KG1 (cell line): ENCODE measurements around the gene SPI1.
"Not testable (repeated sequence)": the region's sequence is repeated elsewhere in the genome, so short reads cannot be mapped to it uniquely, and the experiment has no call there.

Experiments used
- DNase-seq: peaks from one replicate; lab custom pipeline; 2025; lab: John Stamatoyannopoulos, UW

SPI1 gene

DNA sequence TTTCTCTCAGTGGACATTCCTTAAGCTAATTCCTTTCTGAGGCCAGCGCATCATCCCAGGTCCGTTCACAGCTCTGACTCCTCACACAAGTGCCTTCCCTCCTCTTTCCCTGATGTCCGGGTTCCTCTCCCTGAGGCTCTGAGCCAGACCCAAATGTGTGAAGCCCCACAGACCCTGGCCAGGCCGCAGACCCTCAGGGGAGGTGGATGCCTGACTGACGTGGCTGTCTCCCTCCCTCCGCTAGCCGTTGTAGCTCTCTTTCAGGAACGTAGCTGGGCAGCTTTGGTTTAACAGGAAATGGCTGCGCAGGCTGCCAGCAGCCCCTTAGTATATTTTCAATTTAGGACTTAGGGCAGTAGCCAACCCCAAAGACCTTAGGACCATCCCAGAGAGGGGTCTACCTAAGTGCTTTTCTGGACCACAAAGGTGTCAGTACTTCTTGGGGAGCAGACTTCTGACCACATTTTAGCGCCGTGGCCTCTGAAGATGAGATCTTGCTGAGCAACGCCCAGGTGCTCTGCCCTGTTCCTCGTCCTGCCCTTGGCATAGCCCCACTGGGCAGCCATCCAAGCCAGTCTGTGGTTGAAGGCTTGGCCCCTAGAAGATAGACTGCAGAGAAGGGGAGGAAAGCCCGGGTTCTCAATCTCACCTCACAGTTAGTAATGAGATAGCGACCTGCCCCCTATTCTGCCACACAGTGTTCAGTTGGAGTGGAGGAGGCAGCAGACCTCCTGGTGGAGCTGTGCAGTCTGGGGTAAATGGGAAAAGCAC is 52.9 kb downstream of the SPI1 start:
- no peak for DNase-seq

DNA sequence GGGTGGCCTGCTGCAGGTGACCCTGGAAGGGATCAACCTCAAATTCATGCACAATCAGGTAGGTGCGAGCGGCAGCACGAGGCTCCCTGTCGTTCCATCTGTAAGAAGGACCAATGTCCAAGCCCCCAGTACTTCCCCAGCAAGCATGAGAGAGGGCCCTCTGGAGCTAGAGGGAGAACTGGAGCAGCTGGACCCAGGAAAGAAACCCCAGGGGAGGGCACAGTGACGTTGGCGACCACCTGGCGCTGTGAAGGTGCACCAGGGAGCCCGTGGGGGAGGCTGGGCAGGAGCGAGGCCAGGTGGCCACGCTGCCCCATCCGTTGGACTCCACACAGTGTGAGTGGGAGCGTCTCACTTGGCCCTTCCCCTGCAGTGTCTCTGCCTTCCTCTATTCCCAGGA is 53.8 kb downstream of the SPI1 start:
- DNase-seq = no peak

DNA sequence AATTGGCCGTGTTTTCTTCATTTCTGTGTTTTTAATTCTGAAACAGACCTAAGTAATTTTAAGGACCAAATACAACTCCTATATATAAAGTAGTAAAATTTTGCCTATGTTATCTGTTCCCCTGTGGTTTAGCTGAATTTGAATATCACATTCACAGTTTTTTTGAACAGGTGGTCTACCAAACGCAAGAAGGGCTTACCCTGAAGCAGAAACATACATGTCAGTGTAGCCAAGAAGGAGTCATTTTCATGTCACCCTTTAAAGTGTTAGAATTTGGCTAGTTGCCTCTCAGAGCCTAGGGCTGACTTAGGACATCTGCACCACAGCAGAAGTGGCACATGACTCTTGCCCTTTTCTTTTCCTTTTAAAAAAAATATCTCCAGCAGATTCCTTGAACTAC is 60.2 kb downstream of the SPI1 start:
- DNase-seq = no peak

DNA sequence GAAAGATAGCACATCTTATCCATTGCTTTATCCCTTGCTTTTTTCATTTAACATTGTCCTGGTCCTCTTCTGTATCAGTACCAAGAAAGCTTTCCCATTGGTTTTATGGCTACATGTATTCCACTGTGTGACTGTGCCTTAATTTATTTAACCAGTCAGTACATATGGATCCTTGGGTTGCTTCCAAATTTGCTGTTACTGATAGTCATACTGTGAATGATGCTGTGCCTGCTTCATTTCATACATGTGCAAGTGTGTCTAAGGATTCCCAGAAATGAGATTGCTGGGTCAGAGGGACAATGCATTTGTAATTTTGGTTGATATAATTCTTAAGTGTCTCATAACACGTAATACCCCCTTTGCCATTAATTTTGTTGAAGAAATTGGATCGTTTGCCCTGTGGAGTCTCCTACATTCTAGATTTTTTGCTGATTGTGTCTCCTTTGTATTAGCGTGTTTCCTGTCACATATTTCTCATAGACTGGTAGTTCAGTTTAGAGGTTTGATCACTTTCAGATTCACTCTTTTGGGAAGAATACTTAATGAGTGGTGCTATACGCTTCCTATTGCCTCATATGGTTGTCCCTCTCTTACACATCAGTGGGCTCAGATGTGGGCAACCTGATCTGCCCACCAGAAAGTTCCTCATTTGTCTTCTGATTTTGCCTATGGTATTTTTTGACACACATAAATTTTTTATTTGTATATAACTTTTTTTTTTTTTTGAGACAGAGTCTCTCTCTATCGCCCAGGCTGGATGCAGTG is 61.1 kb downstream of the SPI1 start:
- no peak for DNase-seq

DNA sequence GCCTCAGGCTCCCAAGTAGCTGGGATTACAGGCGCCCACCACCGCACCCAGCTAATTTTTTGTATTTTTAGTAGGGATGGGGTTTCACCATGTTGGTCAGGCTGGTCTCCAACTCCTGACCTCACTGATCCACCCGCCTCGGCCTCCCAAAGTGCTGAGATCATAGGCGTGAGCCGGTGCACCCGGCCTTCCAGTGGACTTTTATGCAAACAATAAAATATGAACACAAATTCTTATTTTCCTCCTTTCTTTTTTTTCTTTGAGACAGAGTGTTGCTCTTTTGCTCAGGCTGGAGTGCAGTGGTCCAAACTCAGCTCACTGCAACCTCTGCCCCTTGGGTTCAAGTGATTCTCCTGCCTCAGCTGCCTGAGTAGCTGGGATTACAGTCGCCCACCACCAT is 61.8 kb downstream of the SPI1 start:
- DNase-seq = not testable (repeated sequence)

DNA sequence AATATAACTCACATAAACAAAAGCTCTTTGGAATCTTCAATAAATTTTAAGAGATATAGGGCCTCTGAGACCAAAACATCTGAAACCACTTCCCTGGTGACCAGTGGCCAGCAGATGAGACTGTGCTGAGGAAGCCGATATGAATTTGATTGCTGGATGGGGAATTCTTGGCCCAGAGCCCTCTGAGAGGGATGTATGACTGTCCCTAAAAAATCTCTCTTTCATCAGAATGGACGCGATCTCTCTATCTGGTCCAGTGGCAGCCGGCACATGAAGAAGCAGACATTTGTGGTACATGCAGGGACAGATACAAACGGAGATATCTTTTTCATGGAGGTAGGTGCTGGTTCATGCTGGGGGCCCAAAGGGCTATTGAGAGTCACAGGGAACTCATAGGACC is 63.4 kb downstream of the SPI1 start:
- no peak for DNase-seq

DNA sequence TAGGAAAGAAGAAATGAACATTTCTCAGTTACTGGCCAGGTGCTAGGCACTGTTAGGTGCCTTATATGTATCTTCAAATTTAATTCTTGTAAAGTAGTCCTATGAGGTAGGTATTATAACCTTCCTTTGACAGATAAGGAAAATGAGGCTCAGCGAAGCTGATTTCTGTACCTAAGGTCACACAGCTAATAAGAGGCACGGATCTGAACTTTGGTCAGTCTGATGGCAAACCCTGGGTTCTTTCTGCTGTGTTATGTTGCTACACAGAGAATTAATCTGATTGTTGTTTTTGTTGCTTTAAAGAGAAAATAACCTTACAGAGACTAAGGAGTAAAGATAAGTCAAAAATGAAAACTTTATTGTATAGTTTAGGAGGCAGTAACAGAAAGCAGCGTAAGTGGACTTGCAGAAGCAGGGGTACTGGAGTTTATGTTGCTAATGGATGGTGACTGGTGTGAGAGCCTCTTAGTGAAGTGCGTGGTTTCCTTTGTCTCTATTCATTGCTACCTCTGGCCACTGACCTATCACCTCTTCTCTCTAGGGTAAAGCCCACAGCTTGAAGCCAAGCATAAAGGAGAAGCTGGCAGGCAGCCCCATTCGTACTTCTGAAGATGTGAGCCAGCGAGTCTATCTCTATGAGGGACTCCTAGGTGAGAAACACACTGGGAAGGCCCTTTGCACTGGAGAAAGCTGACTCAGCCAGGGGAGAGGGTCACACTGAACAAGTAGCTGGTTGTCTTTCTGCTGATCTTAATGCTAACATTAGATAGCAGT is 70.1 kb downstream of the SPI1 start:
- no peak for DNase-seq

DNA sequence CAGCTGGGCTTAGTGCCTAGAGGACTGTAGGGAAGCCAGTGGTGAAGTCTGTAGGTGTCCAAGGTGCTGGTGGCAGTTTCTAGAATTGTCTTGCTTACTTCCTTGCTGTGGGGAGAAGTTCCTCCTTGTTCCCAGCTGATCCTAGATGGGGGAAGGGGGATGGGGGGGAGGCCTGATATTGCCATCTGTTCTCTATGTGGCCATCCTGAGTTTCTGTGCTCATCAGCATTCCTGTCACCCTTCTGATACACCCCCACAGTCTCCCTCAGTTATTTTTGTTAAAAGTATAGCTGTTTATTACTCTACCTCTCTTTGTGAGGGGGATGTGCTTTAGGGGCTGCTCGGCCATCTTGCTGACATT is 71.9 kb downstream of the SPI1 start:
- DNase-seq = no peak

DNA sequence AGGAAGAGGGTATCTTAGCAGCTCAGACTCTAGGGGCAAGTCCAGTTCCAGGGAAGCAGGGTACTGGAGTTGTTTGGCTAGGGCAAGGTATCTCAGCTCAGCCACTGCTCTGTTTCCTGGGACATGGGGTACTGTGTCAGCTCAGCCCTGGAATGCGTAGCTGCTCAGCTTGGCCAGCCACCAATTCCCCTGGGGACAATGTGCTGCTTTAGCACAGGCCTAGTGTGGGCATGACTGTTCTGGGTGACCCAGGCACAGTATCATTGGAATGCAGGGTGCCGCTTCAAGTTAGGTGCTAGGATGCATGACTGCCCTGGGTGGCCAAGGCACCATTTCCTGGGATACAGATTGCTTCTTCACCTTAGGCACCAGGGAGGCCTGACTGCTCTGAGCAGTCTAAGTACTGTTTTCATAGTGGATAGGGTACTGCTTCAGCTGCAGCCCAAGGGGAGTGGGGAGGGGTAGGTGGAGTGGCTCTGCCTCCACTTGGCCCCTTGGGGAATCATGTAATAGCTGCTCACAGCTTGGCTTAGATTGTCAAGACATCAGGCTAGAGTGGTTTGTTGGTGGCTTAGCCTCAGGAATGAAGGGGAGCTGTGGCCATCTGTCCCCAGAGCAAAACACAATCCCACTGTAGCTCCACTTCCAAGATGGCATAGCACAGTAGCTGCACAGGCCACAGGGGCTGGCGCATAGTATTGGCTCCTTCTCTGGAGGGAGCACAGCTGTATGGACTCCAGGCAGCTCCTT is 72.4 kb downstream of the SPI1 start:
- DNase-seq = no peak
